EL (cell line): ENCODE measurements around the gene SCYL2.
"Not testable (repeated sequence)": the region's sequence is repeated elsewhere in the genome, so short reads cannot be mapped to it uniquely, and the experiment has no call there.

Experiments
- DNase-seq: peaks from one replicate; pipeline ENCODE4 v3.0.0-alpha.2; 2016

Gene SCYL2

DNA sequence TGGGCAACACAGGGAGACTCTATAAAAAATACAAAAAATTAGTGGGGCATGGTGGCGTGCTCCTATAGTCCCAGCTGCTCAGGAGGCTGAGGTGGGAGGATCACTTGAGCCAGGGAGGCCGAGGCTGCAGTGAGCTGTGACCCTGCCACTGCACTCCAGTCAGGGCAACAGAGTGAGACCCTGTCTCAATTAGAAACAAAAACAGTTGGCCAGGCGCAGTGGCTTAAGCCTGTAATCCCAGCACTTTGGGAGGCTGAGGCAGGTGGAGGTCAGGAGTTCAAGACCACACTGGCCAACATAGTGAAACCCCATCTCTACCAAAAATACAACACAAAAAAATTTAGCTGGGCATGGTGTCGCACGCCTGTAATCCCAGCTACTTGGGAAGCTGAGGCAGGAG lies 1.9 kb upstream of the SCYL2 start:
- not testable (repeated sequence) for DNase-seq

DNA sequence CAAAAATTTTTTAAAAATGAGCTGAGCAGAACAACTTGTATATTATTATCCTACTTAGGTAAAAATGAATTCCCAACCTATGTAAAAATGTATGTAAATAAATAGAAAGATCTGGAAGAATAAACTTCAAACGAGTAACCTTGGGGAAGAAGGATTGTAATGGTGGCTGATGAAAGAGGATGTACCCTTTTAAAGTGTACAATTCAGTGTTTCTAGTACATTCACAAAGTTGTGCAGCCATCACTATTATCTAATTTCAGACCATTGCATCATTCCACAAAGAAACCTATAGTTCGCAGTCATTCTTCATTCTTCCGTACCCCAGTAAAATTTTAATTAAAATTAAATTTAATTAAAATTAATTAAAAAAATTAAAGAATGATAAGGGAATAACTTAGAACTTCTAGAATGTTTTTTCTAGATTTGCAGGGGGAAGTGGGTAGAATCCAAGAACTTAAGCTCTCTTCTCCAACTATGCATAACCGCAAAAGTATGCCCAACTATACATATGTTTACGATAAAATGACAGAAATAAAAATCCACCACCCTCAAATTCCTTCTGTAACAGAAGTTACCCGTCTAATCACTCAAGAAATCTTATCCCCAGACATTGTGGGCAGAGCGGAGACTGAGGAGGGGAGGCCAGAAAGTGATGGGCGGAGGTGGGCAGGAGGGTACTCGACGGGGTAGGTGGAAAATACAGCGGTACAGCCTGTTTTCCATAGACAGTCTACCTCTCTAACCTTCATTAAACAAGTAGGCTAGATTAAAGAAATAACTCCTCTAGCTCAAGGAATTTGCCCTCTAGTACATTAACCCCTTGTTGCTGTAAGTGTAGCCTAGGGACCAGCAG lies 1.0 kb upstream of the SCYL2 start:
- no peak for DNase-seq

DNA sequence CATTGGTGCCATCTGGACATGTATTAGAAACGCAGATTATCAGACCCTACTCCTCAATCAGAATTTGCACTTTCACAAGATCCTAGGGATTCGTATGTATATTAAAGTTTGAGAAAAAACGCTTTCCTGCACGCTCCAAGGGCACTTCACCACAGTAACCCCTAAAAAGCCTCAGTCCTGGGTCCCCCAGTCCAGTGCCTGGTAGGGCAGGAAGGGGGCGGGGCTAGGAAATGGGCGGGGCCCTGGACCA lies 467 bp upstream of the SCYL2 start:
- no peak for DNase-seq

DNA sequence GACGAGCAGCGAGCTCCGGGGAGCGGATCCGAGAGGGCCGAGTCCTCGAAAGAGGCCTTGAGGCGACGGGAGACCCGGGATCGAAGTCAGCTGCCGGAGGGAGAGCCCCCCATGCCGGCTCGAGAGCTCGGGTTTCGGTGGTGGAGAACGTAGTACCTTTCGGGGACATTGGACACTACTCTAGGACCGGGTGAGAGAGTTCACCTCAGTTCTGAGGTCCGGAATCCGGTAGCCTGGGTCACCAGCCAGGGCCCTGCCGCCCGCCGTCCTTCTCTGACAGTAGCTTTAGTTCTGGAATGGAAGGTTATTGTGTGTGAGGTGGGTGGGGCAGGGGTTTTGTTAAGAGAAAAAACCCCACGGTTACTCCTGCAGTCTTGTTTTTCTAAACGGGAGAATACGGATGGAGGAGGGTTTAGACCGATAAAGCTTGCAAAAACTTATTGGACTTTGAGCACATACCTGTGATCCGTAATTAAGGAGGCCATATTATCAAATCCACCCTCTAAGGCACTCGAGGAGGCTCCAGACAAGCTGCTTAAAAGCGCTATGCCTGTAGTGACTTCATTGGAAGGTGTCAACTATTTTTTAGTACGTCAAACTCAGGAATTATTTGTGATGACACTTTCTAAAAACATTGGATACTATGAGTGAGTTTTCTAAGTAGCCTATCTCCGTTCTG lies 765 bp downstream of the SCYL2 start:
- DNase-seq, result peak; percentile 29

DNA sequence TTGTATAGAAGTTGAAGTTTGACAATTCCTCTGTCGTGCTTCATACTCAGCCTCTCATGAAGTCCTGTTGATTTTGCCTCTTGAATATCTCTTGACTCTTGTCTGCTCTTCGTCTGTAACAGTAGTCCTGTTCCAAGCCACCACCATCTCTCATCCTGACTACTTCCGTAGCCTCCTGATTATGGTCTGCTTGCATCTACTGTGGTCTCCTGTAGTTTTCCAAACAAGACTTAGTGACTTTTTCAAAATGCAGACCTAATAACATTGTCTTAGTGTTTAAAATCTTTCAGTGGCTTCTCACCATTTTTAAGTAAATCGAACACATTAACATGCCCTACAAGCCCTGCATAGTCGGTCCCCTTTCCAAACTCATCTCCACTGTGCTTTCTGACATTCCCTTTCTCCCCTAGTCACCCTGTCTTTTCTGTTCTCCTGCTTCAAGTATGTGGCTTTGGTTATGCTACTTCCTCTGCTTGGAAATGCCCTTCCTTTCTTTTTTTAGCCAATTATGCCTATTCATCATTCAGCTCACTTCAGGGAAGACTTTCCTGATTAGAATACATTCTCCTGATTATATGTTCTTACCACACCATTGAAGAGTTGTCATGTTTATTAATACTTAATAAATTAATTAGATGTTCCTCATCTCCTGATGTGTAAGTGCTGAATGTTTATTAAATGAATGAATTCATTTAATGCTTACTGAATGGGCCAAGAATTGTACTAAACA lies 2.0 kb downstream of the SCYL2 start:
- DNase-seq, result peak; percentile 11

DNA sequence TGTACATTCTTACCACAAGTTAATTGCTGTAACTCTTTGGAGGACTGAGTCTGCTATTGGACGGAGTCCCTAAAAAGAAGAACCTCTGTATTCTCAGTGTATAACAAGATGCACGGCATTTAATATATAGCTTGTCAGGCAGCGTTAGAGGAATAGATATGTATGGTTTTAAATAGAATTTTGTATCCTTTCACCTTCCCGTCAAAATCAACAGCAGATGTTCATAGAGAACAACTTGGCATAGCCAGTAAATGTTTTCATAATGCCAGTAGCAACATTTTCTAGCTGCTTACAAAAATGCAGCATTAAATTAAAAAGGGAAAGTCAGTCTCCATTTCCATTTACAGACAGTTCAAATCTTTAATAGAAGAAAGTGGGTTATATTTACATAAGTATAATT lies 6.8 kb downstream of the SCYL2 start:
- DNase-seq, result no peak

DNA sequence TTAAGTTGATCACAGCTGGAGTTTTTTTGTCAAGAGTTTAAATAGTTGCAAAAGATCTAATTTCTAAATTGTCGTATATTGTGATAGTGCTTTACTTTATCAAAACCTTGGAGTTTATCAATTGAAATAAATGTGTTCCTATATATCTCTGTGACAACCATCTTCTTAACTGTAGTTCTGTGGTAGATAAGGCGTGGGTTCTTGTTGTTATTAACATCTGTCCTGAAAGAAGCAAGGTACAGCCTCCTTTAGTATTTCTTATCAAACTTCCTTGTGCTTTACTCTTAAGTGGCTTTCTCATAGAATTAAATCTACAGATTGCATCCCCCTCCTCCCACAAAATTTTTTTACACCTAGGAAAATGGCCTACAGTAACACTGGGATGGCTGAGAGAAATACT lies 7.3 kb downstream of the SCYL2 start:
- DNase-seq, result no peak

DNA sequence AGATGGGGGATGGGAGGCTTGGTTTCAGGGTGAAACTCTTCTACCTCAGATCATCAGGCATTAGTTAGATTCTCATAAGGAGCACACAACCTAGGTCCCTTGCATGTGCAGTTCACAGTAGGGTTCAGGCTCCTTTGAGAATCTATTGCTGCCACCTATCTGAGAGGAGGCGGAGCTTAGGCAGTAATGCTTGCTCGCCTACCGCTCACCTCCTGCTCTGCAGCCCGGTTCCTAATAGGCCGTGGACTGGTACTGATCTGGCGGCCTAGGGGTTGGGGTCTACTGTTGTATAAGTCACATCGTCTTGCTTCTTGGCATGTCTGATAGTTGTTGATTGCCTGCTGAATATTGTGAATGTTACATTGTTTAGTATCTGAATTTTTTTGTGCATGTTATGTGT lies 12.2 kb downstream of the SCYL2 start:
- DNase-seq, result no peak

DNA sequence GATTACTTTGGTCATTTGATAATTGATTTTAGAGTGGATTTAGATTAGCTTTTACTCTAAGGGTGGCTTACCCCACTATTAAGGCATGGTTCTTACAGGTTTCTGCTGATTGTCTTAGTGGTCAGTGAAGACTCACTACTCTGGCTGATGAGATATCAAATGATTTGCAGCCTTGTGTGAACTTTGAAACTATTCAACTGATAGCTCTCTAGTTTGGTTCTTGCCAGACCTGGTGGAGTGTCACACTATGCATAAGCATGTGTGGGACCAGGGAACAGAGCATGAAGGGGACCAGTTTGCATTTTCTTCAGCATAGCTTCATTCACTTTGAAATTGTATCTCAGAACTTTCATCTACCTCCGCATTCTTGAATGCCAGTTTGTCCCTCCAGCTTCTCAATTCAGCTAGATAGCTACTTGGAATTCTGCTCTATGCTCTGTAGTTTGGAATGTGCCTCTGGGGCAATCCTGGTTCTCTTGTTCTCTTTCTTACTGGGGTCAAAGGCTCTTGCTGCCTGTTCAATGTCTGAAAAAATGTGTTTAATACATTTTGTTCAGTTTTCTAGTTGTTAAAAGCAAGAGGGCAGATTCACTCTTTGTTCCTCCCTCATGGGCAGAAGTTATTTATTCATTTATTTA lies 12.7 kb downstream of the SCYL2 start:
- peak; percentile 23 for DNase-seq

DNA sequence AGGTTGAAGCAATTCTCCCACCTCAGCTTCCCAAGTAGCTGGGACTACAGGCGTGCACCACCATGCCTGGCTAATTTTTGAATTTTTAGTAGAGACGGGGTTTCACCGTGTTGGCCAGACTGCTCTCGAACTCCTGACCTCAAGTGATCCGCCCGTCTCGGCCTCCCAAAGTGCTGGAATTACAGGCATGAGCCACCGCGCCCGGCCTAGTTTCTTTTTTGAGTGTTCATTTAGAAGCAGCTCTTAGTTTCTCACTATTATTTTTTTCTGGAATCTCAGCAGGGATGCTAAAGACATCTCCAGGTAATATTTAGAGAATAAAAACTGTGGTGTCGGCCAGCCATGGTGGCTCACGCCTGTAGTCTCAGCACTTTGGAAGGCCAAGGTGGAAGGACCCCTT lies 17.6 kb downstream of the SCYL2 start:
- DNase-seq, result not testable (repeated sequence)

DNA sequence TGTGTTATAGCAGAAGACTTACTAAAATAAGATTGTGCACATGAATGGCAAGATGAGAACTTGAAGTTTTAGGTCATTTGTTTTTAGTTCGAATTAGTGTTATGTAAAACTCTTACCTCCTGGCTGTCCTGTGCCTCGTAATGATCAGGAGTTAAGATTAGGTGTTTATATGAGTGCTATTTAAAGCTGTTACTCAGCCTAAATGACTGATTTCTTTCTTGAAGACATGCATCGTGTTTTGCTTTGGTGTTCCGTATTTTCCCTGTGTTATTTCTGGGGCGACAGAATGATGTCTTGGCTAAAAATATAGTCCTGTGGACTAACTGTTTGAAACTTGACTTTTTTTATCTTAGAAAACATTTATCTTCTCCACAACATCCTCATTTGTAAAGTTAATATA lies 22.1 kb downstream of the SCYL2 start:
- DNase-seq, result no peak

DNA sequence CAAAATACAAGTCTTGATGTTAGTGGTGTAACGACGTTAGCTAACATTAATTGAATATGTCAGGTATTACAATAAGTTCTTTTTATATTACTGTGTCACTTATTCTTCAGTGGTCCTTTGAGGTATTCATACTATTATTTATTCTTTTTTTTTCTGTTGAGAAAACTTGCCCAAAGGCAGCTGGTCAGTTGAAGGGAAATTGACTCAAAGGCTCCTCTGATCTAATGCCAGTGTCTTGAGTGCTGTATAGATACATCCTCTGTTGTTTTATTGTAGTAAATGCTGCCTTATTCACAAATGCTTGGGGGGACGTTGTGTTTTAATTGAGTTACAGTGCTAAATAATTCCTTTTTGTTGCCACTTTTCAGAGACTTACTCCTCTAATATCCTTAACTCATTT lies 23.0 kb downstream of the SCYL2 start:
- DNase-seq, result no peak

DNA sequence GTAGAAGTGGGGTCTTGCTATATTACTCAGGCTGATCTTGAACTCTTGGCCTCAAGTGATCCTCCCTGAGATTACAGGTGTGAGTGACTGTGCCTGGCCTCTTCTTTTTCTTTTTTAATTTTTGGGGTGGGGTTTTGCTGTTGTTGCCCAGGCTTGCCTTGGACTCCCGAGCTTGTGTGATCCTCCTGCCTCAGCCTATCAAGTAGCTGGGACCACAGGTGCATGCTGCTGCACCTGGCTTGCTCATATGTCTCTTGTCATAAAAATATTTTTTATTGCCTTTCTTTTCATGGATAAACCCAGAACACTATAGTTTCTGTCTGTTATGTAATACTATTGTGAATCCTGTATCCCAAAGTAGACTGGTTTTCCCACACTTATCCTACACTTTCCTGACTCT lies 26.0 kb downstream of the SCYL2 start:
- DNase-seq, result no peak

DNA sequence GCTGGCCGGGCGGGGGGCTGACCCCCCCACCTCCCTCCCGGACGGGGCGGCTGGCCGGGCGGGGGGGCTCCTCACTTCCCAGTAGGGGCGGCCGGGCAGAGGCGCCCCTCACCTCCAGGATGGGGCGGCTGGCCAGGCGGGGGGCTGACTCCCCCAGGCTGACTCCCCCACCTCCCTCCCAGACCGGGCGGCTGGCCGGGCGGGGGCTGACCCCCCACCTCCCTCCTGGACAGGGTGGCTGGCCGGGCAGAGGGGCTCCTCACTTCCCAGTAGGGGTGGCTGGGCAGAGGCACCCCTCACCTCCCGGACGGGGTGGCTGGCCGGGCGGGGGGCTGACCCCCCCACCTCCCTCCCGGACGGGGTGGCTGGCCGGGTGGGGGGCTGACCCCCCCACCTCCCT lies 27.4 kb downstream of the SCYL2 start:
- not testable (repeated sequence) for DNase-seq

DNA sequence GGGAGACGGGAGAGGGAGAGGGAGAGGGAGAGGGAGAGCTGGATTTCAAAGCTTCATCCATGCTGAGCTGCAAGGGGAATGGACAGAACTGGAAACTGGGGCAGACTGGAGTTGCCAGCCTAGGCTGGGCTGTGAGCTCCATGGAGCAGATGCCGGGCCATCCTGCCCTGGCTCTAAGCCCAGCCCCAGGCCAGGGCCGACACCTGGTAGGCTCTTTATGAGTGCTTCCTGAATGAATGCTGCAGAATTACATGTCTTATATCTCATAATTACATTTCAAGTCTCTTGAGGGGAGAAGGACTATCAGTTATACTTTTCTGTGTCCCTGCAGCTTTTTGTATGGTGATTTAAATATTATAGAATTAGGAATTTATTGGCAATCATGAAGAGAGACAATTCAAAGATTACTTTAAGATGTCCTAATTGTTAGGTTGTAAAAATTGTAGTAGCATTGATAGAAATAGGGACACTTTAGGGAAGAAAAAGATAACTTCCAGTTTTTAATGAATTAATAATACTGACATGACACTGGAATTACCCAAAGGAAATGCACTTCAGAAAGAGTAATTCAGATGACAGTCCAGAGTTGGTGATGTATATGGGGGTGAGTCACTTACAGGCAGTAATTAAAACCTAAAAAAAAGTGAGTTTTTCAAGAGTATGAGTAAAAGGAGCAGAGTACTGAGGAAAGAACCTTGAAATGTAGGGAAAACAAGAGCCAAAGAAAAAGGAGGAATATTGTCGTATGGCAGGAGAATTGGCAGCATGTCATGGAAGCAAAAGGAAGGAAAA lies 29.0 kb downstream of the SCYL2 start:
- peak; percentile 24 for DNase-seq

DNA sequence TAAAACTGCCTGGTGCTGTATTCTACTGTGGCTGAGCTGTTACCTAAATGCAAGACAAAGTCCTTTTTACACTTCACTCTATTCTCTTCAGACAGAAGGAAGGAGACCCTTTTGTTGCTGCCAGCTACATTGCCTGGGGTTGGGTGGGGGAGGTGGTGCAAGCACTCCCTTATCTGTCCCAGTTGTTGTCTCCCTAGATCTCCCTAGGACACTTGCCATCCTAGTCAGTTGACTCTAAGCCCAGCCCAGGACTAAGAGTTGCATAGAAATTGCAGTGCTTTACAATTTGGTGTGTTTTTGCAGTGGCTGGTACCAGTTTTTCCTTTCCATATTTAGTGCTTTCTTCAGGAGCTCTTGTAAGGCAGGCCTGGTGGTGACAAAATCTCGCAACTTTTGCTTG lies 35.1 kb downstream of the SCYL2 start:
- no peak for DNase-seq

DNA sequence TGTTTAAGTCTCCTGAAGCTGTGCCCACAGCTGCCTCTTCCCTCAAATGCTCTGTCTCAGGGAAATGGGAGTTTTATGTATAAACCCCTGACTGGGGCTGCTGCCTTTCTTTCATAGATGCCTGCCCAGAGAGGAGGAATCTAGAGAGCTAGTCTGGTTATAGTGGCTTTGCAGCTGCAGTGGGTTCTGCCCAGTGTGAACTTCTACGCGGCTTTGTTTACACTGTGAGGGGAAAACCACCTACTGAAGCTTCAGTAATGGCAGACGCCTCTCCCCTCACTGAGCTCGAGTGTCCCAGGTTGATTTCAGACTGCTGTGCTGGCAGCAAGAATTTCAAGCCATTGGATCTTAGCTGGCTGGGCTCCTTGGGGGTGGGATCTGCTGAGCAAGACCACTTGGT lies 36.9 kb downstream of the SCYL2 start:
- DNase-seq, result no peak

DNA sequence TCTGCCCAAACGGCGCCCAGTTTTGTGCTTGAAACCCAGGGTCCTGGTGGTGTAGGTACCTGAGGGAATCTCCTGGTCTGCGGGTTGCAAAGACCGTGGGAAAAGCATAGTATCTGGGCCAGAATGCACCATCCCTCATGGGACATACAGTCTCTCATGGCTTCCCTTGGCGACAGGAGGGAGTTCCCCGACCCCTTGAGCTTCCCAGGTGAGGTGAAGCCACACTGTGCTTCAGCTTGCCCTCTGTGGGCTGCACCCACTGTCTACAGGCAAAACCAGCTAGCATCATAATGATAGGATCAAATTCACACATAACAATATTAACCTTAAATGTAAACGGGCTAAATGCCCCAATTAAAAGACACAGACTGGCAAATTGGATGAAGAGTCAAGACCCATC lies 37.4 kb downstream of the SCYL2 start:
- not testable (repeated sequence) for DNase-seq

DNA sequence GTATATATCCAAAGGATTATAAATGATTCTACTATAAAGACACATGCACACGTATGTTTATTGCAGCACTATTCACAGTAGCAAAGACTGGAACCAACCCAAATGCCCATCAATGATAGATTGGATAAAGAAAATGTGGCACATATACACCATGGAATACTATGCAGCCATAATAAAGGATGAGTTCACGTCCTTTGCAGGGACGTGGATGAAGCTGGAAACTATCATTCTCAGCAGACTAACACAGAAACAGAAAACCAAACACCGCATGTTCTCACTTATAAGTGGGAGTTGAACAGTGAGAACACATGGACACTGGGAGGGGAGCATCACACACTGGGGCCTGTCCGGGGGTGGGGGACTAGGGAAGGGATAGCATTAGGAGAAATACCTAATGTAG lies 41.2 kb downstream of the SCYL2 start:
- not testable (repeated sequence) for DNase-seq

DNA sequence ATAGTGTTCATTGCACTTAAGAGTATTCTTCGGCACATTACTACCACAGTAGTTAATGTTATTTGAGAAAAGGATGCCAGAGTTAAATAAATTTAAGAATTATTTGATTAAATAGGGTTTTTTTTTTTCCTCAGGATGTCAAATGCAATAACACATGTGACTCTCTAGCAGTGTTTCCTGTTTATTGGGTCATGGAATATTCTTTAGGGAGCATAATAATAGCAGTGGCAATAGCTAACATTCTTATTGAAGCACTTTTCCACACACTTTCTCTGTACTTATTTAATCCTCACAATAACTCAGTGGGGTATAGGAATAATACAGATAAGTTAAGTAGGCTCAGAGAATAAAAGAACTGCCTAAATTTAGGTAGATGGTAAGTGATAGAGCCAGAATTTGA lies 44.3 kb downstream of the SCYL2 start:
- no peak for DNase-seq

DNA sequence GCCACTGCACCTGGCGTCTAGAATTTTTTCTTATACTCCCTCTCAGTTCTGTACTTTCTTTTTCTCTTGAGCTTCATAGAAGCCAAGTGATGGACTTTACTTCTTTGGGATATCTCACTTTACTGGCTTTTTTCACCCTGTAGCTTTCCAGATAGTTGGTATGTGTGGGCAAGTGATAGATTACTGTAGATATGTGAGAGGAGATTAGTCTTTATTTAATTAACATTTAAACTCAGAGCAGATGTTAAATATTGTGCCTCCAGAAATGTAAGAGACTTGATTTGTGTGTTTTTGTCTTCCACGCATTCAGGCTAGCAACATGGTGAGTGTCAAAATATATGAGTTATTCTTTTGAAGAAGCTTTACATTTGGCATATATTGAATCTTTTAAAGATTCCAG lies 50.4 kb downstream of the SCYL2 start:
- no peak for DNase-seq

DNA sequence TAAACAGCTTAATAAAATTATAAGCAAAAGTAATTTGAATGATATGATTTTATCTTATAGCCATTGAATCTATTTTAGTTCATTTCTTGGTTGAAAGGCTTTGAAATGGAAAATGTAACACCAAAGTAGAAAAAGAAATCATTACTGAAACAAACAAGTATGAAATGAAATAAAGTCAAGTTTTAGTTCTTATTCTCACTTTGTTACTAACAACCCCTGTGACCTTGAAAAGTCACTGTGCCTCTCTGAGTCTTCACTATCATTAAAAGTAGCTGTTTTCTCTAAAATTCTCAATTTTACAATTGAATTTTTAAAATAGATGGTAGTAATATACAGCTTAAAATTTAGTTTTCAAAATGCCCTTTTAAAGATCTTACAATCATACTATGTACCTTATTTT lies 57.5 kb downstream of the SCYL2 start:
- DNase-seq, result no peak

DNA sequence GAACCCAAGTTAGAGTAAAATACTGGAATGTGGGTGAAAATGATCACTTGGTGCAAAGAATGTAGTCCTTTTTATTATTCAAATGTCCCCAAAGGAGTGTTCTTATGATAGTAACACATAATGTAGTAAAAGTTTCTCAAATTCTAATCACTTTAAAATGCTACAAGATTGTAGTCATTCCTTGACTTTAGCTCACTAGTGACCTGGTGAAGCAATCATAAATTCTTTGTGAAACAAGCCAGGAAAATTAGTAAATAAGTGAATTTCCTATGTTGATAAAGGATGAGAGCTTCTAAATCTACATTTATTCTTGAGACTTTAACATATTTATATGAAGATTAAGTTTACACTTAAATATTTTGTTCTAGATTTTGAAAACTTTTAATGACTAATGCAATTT lies 59.2 kb downstream of the SCYL2 start:
- no peak for DNase-seq
